HG03558 (cell line): ENCODE results near the gene DGKB.
"Not testable (repeated sequence)": the region's sequence is repeated elsewhere in the genome, so short reads cannot be mapped to it uniquely, and the experiment has no call there.

Experiments used
- ATAC-seq: cut with Tn5 transposase; IDR thresholded peaks from one replicate; pipeline ENCODE4 v1.9.1; 2021; ENCODE audit warnings: moderate number of reproducible peaks; ENCODE audit not compliant: unreplicated experiment; ENCODE audit errors: extremely low read depth

The DGKB gene

GRCh38 chr7:14340393-14341074 lies 562.0 kb downstream of the DGKB start:
- no peak for ATAC-seq

DNA sequence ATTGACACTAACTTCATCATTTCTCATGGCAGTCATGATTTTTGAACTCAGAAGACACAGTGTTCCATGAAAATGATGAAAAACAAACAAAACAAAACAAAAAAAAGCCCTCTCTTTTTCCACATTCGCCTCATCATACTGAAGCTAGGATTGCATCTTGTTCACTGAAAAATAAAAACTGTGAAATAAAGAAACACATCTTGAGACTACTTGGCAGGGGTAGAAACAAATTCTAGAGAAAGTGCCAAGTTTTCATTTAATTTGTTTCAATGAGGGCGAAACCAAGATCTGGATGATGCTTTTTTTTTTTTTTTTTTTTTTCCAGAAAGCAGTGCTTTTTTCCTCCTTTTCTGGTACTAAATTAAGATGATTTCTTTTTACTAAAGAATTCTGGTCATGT lies 562.7 kb downstream of the DGKB start:
- no peak for ATAC-seq

DNA sequence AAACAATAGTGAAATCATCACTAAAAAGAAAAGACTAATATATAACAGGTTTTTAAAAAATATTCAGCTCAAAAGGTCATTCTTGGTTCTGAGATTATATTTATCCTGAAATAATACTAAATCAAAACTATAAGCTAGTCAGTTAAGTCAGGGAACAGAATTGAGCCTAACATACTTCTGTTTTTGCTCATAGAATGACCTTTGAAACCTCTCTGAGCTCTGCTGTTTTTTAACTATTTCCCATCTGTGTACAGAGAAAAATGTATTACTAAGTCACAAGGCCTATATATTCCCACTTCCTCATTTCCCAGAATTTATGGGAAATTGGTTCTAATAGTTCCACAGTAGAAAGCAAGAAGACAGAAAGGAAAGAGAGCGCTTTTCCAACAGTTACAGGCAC lies 566.3 kb downstream of the DGKB start:
- no peak for ATAC-seq

DNA sequence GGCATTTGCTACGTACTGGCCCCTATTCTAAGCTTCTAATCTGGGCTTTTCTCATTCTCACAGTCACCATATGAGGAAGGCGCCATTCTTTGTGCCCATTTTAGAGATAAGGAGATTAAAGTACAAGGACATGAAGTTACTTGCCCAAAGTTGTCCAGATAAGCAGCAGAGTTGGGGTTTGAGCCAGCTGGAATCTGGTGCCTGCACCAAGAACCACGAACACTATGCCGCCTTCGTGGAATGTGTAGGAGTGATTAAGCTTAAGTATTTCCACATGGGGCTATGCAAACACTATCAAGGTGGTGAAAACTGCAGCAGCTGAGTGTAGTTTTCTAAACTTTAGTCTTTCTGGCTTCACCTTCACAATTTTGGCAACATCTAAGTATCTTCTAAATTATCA lies 570.4 kb downstream of the DGKB start:
- no peak for ATAC-seq

DNA sequence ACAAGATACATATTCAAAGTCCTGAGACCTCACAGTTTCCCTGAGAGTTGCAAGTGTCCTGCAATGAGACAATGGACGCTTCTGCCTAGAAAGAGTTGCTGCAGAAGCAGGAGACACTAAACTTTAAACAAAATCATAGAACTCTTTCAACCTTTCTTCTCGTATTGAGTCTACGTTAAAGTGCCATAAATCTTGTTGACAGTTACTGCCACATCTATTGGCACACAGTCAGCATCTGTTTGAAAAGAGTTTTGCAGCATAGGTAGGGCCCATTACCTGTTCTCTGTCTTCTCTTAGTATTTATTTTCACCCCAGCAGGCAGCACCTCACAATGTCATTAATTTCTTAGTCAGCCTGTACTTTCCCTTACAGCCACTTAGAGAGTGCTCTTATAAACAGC lies 577.8 kb downstream of the DGKB start:
- no peak for ATAC-seq

GRCh38 chr7:14322724-14323123 lies 579.8 kb downstream of the DGKB start:
- ATAC-seq, result no peak

DNA sequence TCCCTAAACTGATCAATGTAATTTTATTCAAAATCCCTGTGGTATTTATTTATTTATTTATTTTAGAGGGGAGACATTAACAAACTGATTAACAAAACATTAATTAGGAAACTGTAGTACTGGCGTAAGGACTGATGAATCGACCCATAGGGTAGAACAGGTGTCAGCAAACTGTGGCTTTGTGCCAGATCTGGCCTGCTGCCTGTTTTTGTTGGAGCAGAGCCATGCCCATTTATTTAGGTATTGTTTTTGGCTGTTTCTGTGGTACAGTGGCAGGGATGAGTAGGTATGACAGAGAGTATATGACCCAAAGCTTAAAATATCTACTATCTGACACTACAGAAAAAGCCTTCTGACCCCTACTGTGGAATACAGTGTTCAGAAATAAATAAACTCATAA lies 580.6 kb downstream of the DGKB start:
- ATAC-seq, result no peak

DNA sequence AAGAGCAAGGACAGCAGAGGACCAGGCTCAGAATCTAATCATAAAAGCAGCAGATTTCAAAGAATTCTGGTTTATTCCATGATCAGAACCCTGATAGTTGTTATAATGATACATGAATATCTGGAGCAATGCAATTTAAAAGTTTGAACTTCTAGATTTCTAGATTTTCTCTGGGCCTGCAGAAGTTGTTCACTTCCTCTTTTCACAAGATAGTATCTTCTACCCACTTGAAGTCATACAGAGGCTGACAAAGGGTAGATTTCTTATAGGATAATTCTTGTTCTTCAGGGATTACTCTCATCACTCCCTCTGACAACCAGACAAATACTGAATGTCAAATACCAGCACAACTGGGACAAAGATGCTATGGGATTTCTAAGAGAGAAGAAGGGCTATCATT lies 593.1 kb downstream of the DGKB start:
- no peak for ATAC-seq

GRCh38 chr7:14305233-14305866 lies 597.2 kb downstream of the DGKB start:
- ATAC-seq, result no peak

DNA sequence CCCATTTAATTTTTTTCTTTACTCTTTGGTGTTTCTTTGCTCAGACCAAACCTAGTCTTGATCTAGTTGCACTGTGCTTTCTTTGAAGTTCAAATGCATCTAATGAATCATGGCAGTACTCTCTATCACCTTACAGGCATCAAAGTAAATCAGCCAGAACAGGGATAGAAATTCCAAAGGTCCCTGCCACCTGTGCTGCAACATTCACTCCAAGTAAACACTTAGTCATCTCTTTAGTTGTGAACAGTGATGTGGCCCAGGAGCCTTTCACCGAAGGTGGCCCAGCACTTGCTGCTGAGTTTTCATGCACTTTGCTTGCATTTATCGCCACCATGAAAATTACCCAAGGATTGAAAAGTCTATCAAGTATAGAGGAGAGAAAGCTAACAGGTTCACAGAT lies 599.0 kb downstream of the DGKB start:
- no peak for ATAC-seq

GRCh38 chr7:14294637-14295036 lies 607.9 kb downstream of the DGKB start:
- ATAC-seq, result no peak

DNA sequence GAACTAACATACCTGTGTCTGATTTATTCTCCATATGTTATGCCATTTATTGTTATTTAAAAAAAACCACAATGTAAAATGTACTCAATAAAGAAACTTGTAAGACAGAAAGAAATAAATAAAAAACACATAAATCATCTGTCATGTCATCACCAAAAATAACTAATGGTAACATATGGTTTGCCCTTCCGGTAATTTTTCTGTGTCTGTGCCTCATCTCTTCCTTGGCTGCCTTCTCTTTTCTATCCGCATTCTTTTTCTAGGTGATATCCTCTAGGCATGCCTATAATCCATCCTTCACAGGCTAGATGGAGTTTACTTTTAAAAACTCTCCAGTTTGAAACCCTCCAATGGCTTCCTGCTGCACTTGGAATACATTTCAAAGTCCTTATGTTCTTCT lies 609.1 kb downstream of the DGKB start:
- no peak for ATAC-seq

DNA sequence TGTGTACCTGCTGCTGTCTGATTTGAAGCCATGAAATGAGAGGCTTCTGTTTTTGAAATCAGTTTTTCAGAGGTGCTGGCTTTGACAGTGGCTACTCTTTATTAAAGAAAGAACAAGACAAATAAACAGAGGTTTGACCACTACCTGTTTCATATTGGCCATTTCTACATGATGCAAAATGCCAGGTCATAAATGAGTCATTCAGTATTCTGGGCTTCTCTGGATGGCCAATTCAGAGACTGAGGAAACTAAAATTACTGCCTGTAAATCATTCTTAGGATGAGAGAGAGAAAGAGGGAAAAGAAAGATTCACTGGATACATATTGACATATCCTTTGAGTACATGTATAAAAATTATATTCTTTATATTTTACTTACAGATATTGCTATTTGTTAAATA lies 609.8 kb downstream of the DGKB start:
- ATAC-seq, result no peak

DNA sequence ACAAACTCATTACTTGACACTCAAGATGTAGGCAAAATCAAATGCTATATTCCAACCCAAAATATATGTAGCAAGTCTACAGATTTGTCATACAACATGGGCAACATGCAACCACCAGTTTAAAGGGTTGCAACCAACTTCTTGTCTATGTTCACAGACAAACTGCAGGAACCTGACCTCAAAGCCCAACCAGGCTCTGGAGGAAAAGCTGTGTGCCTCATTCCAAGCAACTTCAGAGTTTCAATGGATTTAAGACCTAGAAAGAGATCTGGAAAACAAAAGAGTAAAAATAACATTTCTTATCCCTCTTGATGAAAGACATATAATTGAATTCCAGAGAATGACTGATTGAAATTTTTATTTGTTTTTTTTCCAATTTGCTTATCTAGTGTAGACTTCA lies 612.6 kb downstream of the DGKB start:
- no peak for ATAC-seq

DNA sequence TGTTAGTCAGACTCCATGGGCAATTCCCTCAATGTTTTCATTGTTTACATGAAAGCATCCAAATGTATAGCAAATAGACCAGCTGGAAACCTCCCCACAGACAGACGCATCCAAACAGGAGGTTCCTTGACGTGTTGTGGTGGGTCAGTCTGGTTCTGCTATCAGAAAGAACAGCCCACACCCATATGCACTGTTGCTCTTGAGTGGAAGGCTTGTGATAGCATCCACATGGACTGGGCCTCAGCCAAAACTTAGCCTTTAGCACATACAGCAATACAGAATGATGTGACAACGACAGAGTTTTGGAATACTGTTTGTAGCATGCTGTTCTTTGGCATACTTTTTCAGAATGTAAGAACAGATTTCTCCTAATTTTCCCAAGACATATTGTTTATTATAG lies 613.9 kb downstream of the DGKB start:
- ATAC-seq, result no peak

- ATAC-seq, result no peak
Observed at GRCh38 chr7:14287398-14287797, 615.2 kb downstream of the DGKB start.

GRCh38 chr7:14286036-14286435 lies 616.5 kb downstream of the DGKB start:
- no peak for ATAC-seq

DNA sequence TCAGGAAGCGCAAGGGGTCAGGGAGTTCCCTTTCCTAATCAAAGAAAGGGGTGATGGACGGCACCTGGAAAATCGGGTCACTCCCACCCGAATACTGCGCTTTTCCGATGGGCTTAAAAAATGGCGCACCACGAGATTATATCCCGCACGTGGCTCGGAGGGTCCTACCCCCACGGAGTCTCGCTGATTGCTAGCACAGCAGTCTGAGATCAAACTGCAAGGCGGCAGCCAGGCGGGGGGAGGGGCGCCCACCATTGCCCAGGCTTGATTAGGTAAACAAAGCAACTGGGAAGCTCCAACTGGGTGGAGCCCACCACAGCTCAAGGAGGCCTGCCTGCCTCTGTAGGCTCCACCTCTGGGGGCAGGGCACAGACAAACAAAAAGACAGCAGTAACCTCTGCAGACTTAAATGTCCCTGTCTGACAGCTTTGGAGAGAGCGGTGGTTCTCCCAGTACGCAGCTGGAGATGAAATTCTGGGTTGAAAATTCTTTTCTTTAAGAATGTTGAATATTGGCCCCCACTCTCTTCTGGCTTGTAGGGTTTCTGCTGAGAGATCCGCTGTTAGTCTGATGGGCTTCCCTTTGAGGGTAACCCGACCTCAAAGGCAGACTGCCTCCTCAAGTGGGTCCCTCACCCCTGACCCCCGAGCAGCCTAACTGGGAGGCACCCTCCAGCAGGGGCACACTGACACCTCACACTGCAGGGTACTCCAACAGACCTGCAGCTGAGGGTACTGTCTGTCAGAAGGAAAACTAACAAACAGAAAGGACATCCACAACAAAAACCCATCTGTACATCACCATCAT lies 623.3 kb downstream of the DGKB start:
- ATAC-seq, result not testable (repeated sequence)

DNA sequence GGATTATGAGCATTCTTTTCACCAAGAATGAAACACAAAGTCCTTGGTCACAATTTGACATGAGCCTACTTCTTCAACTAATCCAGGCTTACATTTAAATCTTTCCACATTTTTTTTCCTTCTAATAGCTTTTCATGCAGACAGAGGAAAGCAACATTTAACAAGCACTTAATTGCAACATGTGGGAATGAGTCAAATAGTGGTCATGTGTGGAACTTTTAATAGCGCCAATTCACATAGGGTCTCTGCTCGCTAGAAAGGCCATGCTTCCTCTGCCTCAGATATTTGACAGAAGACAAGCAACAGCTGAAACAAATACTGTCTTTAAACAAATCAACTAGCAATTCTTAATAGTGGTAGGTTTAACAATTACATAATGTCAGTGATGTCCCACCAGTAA lies 627.2 kb downstream of the DGKB start:
- ATAC-seq, result no peak

DNA sequence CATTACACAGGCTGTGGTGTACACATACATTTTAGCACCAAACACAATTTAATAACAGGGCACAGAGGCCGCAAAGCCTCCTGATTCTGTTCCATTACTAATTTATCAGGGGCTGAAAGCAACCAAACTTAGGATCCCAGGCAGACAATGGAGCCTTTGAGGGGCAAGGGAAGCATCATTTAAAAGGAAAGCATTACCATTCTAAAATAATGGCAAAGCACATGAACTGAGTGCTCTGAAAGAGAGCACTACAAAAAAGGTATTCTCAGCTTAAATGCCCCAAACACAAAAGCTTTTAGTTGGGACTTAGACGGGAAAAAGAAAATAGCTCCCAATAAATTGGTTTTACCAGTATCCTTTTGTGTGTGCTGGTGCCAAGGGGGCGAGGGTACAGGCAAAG lies 631.1 kb downstream of the DGKB start:
- no peak for ATAC-seq

GRCh38 chr7:14270099-14270498 lies 632.5 kb downstream of the DGKB start:
- no peak for ATAC-seq

- ATAC-seq, result no peak
Observed at GRCh38 chr7:14260011-14260410, 642.5 kb downstream of the DGKB start.
